Suppressor macrophage treated with lipopolysaccharide for 1 hour (primary cell): ENCODE data around the gene TYW5.

Experiments
- DNase-seq, 3 donors: peaks; one replicate each; pipeline ENCODE4 v3.0.0-alpha.2; 2020 to 2022

TYW5 gene

DNA sequence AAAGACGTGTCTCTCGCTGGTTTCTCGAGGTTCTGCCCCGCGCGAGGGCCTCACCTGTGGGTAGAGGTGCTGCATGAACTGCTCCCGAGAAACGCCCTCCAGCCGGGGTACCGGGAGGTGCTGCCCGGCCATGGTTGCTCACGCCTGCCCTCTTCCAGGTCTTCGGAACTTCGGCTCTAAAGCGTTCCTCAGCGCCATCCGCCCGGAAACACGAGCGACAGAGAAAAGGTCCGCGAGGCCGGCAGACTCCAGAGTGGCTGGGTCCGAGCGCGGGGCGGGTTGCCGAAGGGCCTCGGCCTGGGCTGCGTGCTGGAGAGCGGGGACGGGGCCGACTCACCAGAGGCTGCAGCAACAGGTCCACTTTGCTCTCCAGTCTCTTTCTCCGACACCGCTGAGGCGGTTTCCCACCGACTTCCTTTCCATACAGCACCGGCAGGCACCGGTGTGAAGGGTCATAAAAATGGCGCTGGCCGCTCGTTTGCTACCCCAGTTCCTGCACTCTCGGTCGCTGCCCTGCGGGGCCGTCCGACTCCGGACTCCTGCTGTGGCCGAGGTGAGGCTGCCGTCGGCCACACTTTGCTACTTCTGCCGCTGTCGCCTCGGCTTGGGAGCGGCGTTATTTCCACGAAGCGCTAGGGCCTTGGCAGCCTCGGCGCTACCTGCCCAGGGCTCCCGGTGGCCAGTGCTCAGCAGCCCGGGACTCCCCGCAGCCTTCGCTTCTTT, at the start of gene TYW5, which contains the start of gene MAIP1:
Gene TYW5 (minus strand): TSS at position 153 of the 723 bp plus-strand sequence. CDS start 21 bp downstream, at position 132.
Gene MAIP1 (plus strand): TSS at position 244 of the 723 bp plus-strand sequence. CDS start 217 bp downstream, at position 461.
- DNase-seq = peak; percentile 83 to 90 (median 87)

DNA sequence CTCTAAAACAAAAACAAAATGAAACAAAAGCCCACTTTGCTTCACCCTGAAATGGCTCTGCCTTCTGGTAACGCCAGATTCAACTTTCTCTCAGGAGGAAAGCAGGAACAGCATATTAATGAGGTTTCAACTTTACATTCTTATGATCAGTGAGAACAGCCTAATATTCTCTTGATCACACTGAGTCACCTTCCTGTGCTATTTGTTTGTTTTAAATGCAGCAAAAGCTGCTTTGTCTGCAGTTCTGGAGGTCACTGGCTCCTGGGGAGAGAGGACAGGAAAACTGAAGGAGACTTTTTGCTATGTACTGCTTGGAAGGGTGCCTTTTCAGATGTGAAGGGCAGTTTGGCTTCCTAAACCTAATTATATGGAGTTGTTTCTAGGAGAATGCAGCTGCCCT, 48.2 kb upstream of the TYW5 start:
- DNase-seq = no peak

DNA sequence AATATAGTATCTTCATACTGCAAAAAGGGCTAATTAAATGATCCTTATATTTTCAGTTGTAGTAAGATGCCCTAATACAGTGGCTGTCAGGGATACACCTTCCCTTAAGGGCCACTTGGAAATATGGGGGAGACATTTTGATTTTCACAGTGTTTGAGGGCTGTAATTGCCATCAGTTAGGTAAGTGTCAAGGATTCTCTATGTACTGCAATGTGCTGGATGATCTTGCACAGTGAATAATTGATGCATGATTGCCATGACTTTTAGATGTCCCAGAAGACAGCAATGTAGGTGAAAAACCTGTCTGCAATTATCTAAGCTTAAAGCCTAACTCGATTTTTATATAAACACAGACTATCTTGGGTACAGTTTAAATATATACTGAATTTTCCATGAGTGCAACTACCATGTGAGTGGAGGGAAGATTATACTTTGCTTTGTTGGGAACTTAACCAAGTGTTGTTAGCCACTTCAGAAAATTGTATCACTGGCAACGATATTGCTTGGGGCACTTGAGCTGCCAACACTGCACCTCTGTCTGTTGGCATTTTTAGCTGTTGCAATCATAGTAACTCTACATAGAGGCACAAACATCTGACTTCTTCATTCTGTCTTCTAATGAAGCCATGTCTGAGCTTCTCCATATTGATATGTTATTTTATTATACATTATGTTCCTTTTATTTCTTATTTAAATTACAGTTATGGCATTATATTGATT, 45.3 kb upstream of the TYW5 start:
- DNase-seq = no peak

- no peak for DNase-seq
Observed at GRCh38 chr2:199999166-199999565, 43.9 kb upstream of the TYW5 start.

DNA sequence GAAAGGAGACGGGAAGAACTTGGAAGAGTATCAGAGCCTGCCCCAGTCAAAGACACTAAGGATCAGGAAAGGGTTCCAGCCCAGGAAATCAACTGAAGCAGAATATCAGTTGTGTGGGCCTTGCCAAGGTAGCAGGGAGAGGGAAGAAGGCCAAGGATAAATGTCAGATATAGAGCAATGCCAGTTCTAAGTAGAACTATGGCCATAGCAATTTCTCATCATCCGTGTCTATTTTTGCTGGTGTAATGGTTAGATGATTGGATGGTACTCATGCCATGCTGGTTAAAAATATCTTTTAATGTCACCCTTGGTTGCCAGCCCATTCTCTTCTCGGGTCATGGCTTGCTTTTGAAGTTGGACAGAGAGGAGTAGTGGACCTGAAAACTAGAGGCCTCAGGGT, 42.0 kb upstream of the TYW5 start:
- DNase-seq = no peak

GRCh38 chr2:199994896-199995295, 39.6 kb upstream of the TYW5 start:
- DNase-seq = no peak

DNA sequence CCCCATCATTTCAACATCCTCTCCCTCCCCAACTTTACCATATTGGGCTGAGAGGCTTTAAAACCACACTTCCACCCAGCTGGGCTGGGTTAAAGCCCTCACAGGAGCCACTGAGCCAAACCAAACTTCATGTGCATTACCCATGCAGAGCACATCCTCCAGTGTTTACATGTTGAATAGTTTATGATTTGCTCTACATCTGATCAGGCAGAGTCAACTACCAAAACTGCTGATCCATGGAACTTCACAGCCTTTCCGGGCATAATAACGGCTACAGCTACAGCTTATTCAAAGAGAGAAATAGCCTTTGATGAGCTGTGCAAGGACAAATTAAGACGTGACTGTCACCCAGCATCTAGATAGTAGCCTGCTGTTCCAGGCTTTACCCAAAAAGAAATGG, 39.1 kb upstream of the TYW5 start:
- DNase-seq = no peak

DNA sequence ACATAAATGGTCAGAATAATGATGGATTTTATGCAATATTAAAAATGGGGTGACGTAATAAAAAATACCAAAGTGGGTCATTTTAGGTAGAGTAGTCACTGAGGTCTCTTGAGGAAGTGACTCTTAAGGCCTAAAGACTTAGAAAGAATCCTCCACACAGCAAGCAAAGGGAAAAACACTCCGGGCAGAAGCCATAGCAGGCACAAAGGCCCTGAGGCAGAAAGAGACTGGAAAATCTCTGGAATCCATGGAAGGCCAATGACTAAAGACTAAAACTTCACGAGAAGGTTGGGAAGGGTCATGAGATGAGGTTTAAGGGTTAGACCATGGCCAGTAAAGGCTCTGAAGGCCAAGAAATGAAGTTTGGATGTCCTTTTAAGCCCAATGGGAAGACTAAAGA, 37.0 kb upstream of the TYW5 start:
- DNase-seq = no peak

GRCh38 chr2:199991691-199992090, 36.4 kb upstream of the TYW5 start:
- DNase-seq = no peak

DNA sequence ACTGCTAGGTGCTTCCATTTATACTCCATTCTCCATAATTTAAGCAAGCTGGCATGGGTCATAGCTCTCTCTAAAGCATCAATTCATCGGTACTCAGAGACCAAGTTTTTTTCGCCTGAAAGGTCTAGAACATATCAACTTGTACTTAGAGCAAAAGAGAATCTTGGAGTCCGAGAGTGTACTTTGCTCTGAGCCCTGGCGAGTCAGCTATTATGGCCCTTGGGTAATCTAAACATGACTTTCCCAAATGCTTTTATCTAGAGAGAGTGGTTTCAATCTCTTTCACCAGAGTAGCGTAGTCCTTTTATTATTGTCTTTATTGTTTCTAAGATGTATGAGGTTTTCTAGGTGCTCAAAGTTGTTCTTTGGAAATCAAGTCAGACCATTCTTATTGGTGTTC, 34.5 kb upstream of the TYW5 start:
- no peak for DNase-seq

- DNase-seq = no peak
Observed at GRCh38 chr2:199988151-199988550, 32.9 kb upstream of the TYW5 start.

- no peak for DNase-seq
Observed at GRCh38 chr2:199987586-199987985, 32.3 kb upstream of the TYW5 start.

- peak; percentile 83 to 87 (median 85) for DNase-seq
Observed at GRCh38 chr2:199985625-199986207, 30.4 kb upstream of the TYW5 start.

DNA sequence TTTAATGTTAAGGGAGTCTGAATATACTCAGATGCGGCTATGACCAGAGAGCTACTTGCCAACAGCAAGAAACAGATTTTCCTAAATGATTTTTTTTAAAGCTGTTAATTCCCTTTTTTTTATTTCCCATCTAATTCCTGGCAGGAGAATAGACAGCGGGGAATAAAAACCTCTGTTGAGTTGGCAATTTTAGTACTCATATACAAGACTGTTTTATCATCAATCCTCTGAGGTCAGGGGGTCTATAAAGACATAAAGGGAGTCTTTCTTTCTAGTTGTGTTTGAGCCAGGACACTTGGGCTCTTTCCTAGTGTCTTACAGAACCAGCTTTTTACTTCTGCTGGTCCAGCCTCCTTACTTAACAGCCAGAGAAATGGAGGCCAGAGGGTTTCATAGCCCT, 29.5 kb upstream of the TYW5 start:
- no peak for DNase-seq

DNA sequence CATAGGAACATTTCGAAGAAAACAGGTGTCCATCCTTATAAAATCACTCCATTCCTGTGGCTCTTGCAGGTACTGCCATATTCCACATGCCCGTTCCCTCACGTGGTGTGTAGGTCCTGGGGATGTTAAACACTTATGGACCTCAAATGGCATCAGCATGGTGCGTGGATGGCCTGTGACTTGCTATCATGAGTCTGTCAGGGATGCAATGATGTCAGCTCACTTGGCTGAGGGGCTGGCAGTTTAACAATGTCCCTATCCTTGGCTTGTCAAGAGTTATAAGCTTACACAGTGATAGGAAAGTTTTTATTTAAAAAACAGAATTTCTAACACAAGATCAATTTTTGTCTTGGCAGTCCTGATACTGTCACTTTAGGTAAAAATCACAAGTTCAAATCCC, 28.9 kb upstream of the TYW5 start:
- DNase-seq = no peak

- no peak for DNase-seq
Observed at GRCh38 chr2:199983534-199983933, 28.2 kb upstream of the TYW5 start.

- no peak for DNase-seq
Observed at GRCh38 chr2:199982126-199982843, 27.0 kb upstream of the TYW5 start.

GRCh38 chr2:199979832-199980628, 24.7 kb upstream of the TYW5 start:
- DNase-seq = peak; percentile 88 to 93 (median 92)

- DNase-seq = peak; percentile 27 to 35 (median 31)
Observed at GRCh38 chr2:199979398-199979797, 24.1 kb upstream of the TYW5 start.

DNA sequence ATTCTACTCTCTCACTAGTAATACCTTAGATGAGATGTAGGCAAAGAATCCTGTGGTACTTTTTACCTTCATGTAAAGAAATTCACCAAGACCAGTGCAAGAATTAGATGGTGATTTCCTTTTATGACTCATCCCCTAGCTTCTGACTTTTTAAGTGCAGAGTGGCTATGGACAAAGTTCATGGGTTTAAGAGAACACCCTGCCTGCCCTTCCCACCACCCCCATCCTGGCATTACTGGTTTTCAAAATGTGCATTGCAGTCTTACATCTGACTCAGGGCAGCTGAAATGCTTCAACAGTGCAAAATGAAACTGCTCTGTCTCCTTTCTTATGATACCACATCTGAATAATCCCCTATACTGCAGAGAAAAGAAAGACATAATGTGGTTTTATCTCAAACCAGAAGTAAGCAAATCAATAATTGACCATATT, 22.7 kb upstream of the TYW5 start:
- DNase-seq = peak; percentile 82 to 89 (median 85)

GRCh38 chr2:199975273-199975895, 20.1 kb upstream of the TYW5 start:
- DNase-seq = no peak

DNA sequence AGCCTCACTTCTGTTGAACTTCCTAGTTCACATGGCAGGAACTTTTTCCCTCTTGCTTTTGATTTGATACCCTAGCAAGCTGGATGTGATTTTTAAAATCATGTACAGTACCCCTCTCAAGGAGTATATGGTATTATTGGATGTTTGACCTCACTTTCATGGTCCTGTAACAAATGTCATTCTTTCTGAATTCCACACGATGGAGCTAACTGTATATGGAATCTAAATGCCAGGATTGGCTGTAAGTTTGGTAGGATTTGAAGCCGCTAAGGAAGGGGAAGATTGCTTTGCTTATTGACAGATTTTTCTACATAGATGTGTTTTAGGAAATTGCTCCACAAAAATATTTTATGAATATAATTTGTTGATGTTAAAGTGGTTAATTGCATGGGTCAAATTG, 18.4 kb upstream of the TYW5 start:
- peak in 2 of 3 donors; percentile 51 to 61 for DNase-seq
